Memory B cell (primary cell): ENCODE measurements around the gene TMEM218.
"Not testable (repeated sequence)": the region's sequence is repeated elsewhere in the genome, so short reads cannot be mapped to it uniquely, and the experiment has no call there.

Experiments
- ATAC-seq: fragments of 150-1000 bp; cut with Tn5 transposase; 2 replicates; pipeline ENCODE4 v1.10.0; 2021; ENCODE audit warnings: low read depth, mild to moderate bottlenecking, moderate library complexity
- DNase-seq, 2 donors: peaks; one replicate each; pipeline ENCODE4 v3.0.0; 2022; ENCODE audit warnings: low spot score in 2 of 2
- H3K27ac Mint-ChIP-seq: one replicate; pipeline ENCODE4 v1.8.0; 2022; ENCODE audit warnings: mild to moderate bottlenecking, moderate library complexity, mixed read lengths
- H3K27me3 Mint-ChIP-seq: one replicate; pipeline ENCODE4 v1.8.0; 2022; ENCODE audit warnings: mixed read lengths
- H3K36me3 Mint-ChIP-seq: one replicate; pipeline ENCODE4 v1.8.0; 2022; ENCODE audit warnings: mild to moderate bottlenecking, mixed read lengths
- H3K4me1 Mint-ChIP-seq: one replicate; pipeline ENCODE4 v1.8.0; 2022; ENCODE audit warnings: mixed read lengths
- H3K4me3 Mint-ChIP-seq: one replicate; pipeline ENCODE4 v1.8.0; 2022; ENCODE audit warnings: mild to moderate bottlenecking, moderate library complexity, mixed read lengths
- H3K9me3 Mint-ChIP-seq: one replicate; pipeline ENCODE4 v1.8.0; 2022; ENCODE audit warnings: mixed read lengths

TMEM218 gene

DNA sequence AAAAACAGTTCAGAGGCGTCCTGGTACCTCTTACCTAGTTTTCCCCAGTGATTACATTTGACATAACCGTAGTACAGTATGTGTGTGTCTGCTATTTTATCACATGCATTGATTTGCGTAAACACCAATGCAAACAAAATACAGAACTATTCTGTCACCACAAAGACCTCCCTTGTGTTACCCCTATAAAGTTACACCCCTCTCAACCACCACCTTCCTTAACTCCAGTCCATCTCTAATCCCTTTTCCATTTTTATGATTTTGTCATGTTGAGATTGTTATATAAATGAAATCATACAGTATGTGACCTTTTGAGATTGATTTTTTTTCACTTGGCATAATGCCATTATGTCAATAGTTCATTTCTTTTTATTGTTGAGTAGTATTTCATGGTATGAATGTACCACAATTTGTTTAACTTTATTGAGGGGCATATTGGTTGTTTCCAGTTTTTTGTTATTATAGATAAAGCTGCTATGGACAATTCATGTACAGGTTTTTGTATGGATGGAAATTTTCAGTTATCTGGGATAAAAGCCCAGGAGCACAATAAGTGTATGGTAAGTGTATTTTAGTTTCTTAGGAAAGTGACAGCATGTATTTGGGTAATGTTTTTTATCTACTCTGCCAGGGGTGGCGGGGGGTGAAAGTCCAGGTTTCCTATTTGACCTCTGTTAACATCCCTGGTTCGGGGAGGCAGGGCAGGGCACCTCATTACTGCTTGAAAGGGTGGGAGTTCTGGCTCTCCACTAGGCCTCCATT, 54.3 kb downstream of the TMEM218 start:
- H3K9me3 Mint-ChIP-seq = no peaks in the 10 kb centered on the region
- H3K27ac Mint-ChIP-seq = no peak overlapping the region
- no peak for ATAC-seq
- no peak overlapping the region for H3K4me3 Mint-ChIP-seq
- H3K4me1 Mint-ChIP-seq = no peaks in the 10 kb centered on the region
- no peak for DNase-seq
- H3K36me3 Mint-ChIP-seq = no peaks in the 10 kb centered on the region
- H3K27me3 Mint-ChIP-seq = no peaks in the 10 kb centered on the region

GRCh38 chr11:125056111-125056510, 55.3 kb downstream of the TMEM218 start:
- ATAC-seq, H3K27ac Mint-ChIP-seq, H3K4me3 Mint-ChIP-seq, H3K36me3 Mint-ChIP-seq, H3K9me3 Mint-ChIP-seq, H3K4me1 Mint-ChIP-seq, DNase-seq, H3K27me3 Mint-ChIP-seq: not testable (repeated sequence)

DNA sequence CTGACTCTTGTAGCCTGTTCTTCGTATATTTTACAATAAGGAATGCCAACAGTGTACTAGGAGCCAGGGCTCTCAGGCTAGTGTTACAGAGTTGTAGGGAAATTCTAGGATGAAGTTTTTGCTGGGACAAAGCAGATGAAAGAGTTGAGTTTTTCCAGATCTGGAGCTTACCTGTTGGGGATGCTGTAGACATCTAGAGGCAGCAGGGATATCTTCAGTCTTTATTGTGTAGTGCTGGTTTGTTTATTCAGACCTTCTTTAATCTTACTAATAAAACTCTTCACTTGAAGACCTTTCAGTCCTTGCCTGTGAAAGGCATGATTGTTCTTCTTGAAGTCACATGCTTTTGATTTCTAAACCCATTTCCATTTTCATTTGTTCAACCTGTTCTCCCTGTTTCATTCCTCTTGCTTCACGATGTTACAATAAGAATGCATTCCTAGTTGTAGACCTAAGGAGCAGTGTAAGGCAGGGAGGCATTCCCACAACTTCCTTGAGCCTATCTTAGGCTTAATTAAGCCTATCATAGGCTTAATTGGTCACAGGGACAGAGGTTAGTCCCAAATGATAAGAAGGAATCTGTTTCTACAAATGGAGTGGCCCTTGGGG, 56.2 kb downstream of the TMEM218 start:
- ATAC-seq (no peak), DNase-seq (no peak)
- no peaks in the 10 kb centered on the region for H3K4me1 Mint-ChIP-seq
- no peaks in the 10 kb centered on the region for H3K9me3 Mint-ChIP-seq
- no peaks in the 10 kb centered on the region for H3K27me3 Mint-ChIP-seq
- H3K27ac Mint-ChIP-seq = no peak overlapping the region
- H3K36me3 Mint-ChIP-seq = no peaks in the 10 kb centered on the region
- no peak overlapping the region for H3K4me3 Mint-ChIP-seq

DNA sequence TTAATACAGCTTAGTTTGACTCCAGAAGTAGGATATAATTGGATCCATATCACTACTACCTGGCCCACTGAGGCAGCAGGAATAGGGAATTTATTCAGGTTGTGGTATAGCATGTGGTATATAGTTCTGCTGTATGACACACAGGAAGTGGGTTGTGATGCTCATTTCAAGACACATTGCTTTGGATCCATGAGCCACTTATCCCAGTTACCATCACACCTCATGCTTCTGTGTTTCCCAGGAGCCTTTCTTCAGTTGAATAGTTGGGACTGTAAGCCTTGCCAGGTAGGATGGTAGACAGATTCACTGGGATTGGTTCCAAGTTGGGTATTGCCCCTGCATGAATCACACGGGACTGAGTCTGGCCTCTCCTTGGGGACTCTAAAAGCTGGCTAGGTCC, 58.3 kb downstream of the TMEM218 start:
- H3K27ac Mint-ChIP-seq = no peak overlapping the region
- H3K36me3 Mint-ChIP-seq = no peaks in the 10 kb centered on the region
- H3K4me1 Mint-ChIP-seq = no peaks in the 10 kb centered on the region
- DNase-seq = no peak
- no peaks in the 10 kb centered on the region for H3K9me3 Mint-ChIP-seq
- no peaks in the 10 kb centered on the region for H3K27me3 Mint-ChIP-seq
- no peak for ATAC-seq
- no peak overlapping the region for H3K4me3 Mint-ChIP-seq

GRCh38 chr11:125052047-125052446, 59.4 kb downstream of the TMEM218 start:
- no peaks in the 10 kb centered on the region for H3K9me3 Mint-ChIP-seq
- H3K27ac Mint-ChIP-seq = no peak overlapping the region
- no peak overlapping the region for H3K4me3 Mint-ChIP-seq

DNA sequence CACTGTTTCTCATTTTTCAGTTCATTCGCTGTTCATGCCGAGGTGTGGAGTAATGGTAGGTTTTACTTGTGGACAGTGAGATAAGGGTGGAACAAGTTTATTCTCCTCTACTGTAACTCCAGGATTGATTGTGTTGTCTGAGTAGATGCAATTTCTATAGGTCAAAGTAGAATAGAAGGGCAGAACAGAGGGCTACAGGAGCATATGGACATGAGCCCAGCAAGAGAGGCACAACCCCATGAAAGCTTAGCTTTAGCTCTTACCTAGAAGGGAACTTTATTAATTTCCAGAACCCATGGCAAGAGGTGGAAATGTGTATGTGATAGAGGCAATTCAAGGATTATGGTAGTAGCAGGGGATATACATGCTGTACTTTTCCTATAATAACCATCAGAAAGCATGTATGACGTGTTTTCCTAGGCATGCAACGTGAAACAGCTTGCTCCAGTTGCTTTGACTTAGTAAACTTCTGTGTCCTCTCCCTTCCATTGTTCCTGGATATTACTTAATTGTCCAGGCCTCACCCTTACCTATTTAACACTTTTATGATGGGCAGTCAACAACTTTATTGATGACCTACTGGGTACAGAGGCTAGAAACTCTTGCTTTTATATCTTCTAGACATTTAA, 62.1 kb downstream of the TMEM218 start:
- Mint-ChIP-seq H3K27me3 (no peaks in the 10 kb centered on the region), H3K4me3 (no peak overlapping the region), H3K36me3 (no peaks in the 10 kb centered on the region), H3K4me1 (no peaks in the 10 kb centered on the region), H3K9me3 (no peaks in the 10 kb centered on the region), H3K27ac (no peak overlapping the region)
- ATAC-seq (no peak), DNase-seq (no peak)

More at GRCh38 chr11:125052047-125052446, 59.4 kb downstream of the TMEM218 start:
- ATAC-seq (no peak), DNase-seq (no peak)
- H3K36me3 Mint-ChIP-seq = no peaks in the 10 kb centered on the region
- H3K4me1 Mint-ChIP-seq = no peaks in the 10 kb centered on the region
- H3K27me3 Mint-ChIP-seq = no peaks in the 10 kb centered on the region
